MCF 10A (cell line): ENCODE data around the gene DPP6. TPM values are rescaled to one million over a fixed set of nuclear protein-coding genes. Genes with fewer than 3 reads are reported as not detected.

Experiments
- BruUV-seq: library from RNA; stranded (reverse); fragments of 400-500 nt; replicated peaks from 2 replicates; lab custom pipeline; 2021; lab: Mats Ljungman, UMichigan
- CTCF ChIA-PET: fragments of 300-600 bp; sonication (Branson Sonifier 250); formaldehyde crosslinking; extraction: SDS; loops from one replicate; lab custom pipeline; 2021; ENCODE audit warnings: antibody characterized with exemption, inconsistent platforms; lab: Yijun Ruan, JAX
- POLR2A ChIA-PET: fragments of 300-600, 350-650 bp; sonication (Branson Sonifier 250); formaldehyde crosslinking; extraction: SDS; loops from one replicate; lab custom pipeline; 2020; ENCODE audit warnings: antibody characterized with exemption, inconsistent platforms; lab: Yijun Ruan, JAX
- DNase-seq: peaks from one replicate; pipeline ENCODE4 v3.0.0-alpha.2; 2018; ENCODE audit not compliant: unreplicated experiment
- H3K27ac Mint-ChIP-seq: one replicate; pipeline ENCODE4 v1.8.0; 2022; ENCODE audit warnings: mild to moderate bottlenecking, low read depth, mixed read lengths; ENCODE audit not compliant: unreplicated experiment
- H3K27me3 Mint-ChIP-seq: one replicate; pipeline ENCODE4 v1.8.0; 2022; ENCODE audit warnings: mixed read lengths; ENCODE audit not compliant: insufficient read depth, unreplicated experiment
- H3K36me3 Mint-ChIP-seq: one replicate; pipeline ENCODE4 v1.8.0; 2022; ENCODE audit warnings: mild to moderate bottlenecking, moderate library complexity, mixed read lengths; ENCODE audit not compliant: insufficient read depth, unreplicated experiment
- H3K4me1 Mint-ChIP-seq: one replicate; pipeline ENCODE4 v1.8.0; 2022; ENCODE audit warnings: mixed read lengths; ENCODE audit not compliant: insufficient read depth, unreplicated experiment
- H3K4me3 Mint-ChIP-seq: one replicate; pipeline ENCODE4 v1.8.0; 2022; ENCODE audit warnings: mild to moderate bottlenecking, moderate library complexity, mixed read lengths; ENCODE audit not compliant: unreplicated experiment
- H3K9me3 Mint-ChIP-seq: one replicate; pipeline ENCODE4 v1.8.0; 2022; ENCODE audit warnings: mixed read lengths; ENCODE audit not compliant: unreplicated experiment
- CTCF ChIP-seq: fragments of 200-600 bp; IDR thresholded peaks from one replicate; pipeline ENCODE4 v1.8.0; 2022; ENCODE audit warnings: antibody characterized with exemption, mild to moderate bottlenecking; ENCODE audit not compliant: unreplicated experiment
- intact Hi-C: fragments of 100-400 bp; cut with micrococcal nuclease; formaldehyde crosslinking; loops from 2 replicates; pipeline ENCODE4 v1.14.1; 2022
- total RNA-seq: library from RNA; stranded (reverse); gene quantifications from 2 replicates; pipeline ENCODE4 v1.2.3, GENCODE V29; 2022

Gene DPP6
- total RNA-seq, 1 experiment from 2014 or later = not detected

GRCh38 chr7:154812027-154812426, 759.8 kb downstream of the DPP6 start:
- BruUV-seq = no TSS peak
- H3K27ac Mint-ChIP-seq = no peak overlapping the region
- intact Hi-C loops = no loop called here
- ChIA-PET POLR2A (interaction anchor here (0.6 kb wide), 1 partner anchor 416 kb away, joined by 3 read pairs; no protein-coding TSS in a partner anchor), CTCF (interaction anchor here (0.8 to 0.9 kb wide), 2 partner anchors 15 to 96 kb away, joined by 3 to 4 read pairs; no protein-coding TSS in a partner anchor)
- H3K4me3 Mint-ChIP-seq = no peak overlapping the region
- no peak for TF ChIP-seq CTCF
- no peaks in the 10 kb centered on the region for H3K27me3 Mint-ChIP-seq
- DNase-seq = no peak
- H3K4me1 Mint-ChIP-seq = no peaks in the 10 kb centered on the region
- no peaks in the 10 kb centered on the region for H3K36me3 Mint-ChIP-seq
- H3K9me3 Mint-ChIP-seq = peaks cover 7% of the 10 kb centered on the region

GRCh38 chr7:154817224-154817896, 765.2 kb downstream of the DPP6 start:
- intact Hi-C loops = no loop called here
- H3K9me3 Mint-ChIP-seq = peaks cover under 1% of the 10 kb centered on the region
- DNase-seq = no peak
- H3K36me3 Mint-ChIP-seq = no peaks in the 10 kb centered on the region
- no peaks in the 10 kb centered on the region for H3K27me3 Mint-ChIP-seq
- no TSS peak for BruUV-seq
- CTCF ChIA-PET = no interaction called here
- no peak overlapping the region for H3K4me3 Mint-ChIP-seq
- no peaks in the 10 kb centered on the region for H3K4me1 Mint-ChIP-seq
- POLR2A ChIA-PET = no interaction called here
- no peak for TF ChIP-seq CTCF
- no peak overlapping the region for H3K27ac Mint-ChIP-seq

- ChIA-PET POLR2A (no interaction called here), CTCF (interaction anchor here (0.8 to 2.2 kb wide), 3 partner anchors 8 to 86 kb away, joined by 4 to 8 read pairs (median 4); no protein-coding TSS in a partner anchor)
- peaks cover 20% of the 10 kb centered on the region for H3K27me3 Mint-ChIP-seq
- no TSS peak for BruUV-seq
- DNase-seq = no peak
- no peaks in the 10 kb centered on the region for H3K4me1 Mint-ChIP-seq
- H3K4me3 Mint-ChIP-seq = no peak overlapping the region
- H3K9me3 Mint-ChIP-seq = peaks cover 7% of the 10 kb centered on the region
- H3K36me3 Mint-ChIP-seq = no peaks in the 10 kb centered on the region
- no peak overlapping the region for H3K27ac Mint-ChIP-seq
- intact Hi-C loops = no loop called here
- TF ChIP-seq CTCF = no peak
These were observed 774.8 kb downstream of the DPP6 start for GRCh38 chr7:154827007-154827406.

- ChIA-PET POLR2A (interaction anchor here (0.6 kb wide), 1 partner anchor 1799 kb away, joined by 3 read pairs; no protein-coding TSS in a partner anchor), CTCF (interaction anchor here (0.5 to 1.1 kb wide), 5 partner anchors 15 to 905 kb away, joined by 3 to 5 read pairs (median 4); no protein-coding TSS in a partner anchor)
- Mint-ChIP-seq H3K9me3 (no peaks in the 10 kb centered on the region), H3K4me3 (no peak overlapping the region), H3K27me3 (peaks cover 20% of the 10 kb centered on the region), H3K4me1 (no peaks in the 10 kb centered on the region), H3K27ac (no peak overlapping the region), H3K36me3 (no peaks in the 10 kb centered on the region)
- BruUV-seq = no TSS peak
- intact Hi-C loops = loop anchor here (5.0 kb wide), 1 partner anchor 80 kb away; no protein-coding TSS in a partner anchor
- peak; percentile 9 for DNase-seq
- TF ChIP-seq CTCF = peak; percentile 25
These were observed 780.5 kb downstream of the DPP6 start for GRCh38 chr7:154832557-154833138.
